Activated CD4-positive, alpha-beta T cell treated with anti-CD3 and anti-CD28 coated beads, Interleukin-2, Interleukin-4, amounts not matched to agents 100 ng/mL and 50 ng/mL, durations not matched to agents 16 hours and 8 hours (primary cell): ENCODE results near the gene PKHD1.

ENCODE experiments used
- DNase-seq: peaks from one replicate; pipeline ENCODE4 v3.0.0-alpha.2; 2020; ENCODE audit warnings: low spot score

PKHD1 gene

GRCh38 chr6:51800603-51801002 is 286.8 kb downstream of the PKHD1 start:
- DNase-seq, result no peak

DNA sequence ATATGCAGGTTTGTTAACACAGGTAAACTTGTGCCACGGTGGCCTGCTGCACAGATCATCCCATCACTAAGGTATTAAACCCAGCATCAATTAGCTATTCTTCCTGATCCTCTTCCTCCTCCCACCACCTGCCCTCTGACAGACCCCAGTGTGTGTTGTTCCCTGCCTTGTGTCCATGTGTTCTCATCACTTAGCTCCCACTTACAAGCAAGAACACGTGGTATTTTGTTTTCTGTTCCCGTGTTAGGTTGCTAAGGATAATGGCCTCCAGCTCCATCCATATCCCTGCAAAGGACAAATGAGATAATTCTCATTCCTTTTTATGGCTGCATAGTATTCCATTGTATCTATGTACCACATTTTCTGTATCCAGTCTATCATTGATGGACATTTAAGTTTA is 294.0 kb downstream of the PKHD1 start:
- no peak for DNase-seq

GRCh38 chr6:51792273-51793030 is 295.0 kb downstream of the PKHD1 start:
- no peak for DNase-seq

DNA sequence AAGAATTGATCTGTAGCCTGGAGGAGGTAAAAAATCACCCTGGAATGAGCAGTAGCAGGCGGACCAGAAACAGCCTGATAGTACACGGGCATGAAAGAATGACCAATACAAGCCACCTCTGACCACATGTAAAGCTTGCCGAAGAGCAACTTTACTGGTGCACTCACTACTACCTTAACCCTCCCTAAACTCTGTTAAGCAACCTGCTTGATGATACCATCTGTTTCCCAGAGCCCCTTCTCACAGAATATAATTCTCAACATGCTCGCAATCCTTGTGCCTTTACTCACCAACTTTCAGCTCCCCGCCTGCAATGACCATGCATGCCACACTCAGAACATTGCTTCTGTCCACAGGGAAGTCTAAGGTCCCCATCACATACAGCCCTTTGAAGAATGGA is 296.5 kb downstream of the PKHD1 start:
- DNase-seq, result no peak

- DNase-seq, result no peak
Measured at GRCh38 chr6:51788121-51788520, 299.3 kb downstream of the PKHD1 start.

DNA sequence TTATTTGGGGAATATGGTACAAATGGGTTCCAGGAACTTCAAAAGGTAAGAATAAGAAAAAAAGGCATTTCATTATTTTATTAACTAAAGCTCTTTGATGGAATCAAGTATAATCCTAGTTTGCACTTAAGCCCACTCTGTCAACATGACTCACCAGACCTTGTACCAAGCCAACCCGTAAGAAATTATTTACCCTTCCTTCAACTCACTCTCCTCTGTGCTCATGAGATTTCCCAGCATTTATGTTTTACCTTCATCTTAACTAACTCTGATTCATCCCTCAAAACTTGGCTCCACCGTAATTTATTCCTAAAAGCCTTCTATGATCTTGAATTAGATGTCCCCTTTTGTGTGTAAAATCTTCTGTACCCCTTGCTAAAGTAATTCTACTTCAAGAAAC is 308.7 kb downstream of the PKHD1 start:
- no peak for DNase-seq

- DNase-seq, result no peak
Measured at GRCh38 chr6:51777618-51778017, 309.8 kb downstream of the PKHD1 start.

GRCh38 chr6:51775942-51776860 is 311.2 kb downstream of the PKHD1 start:
- no peak for DNase-seq

- no peak for DNase-seq
Measured at GRCh38 chr6:51768087-51768486, 319.3 kb downstream of the PKHD1 start.

DNA sequence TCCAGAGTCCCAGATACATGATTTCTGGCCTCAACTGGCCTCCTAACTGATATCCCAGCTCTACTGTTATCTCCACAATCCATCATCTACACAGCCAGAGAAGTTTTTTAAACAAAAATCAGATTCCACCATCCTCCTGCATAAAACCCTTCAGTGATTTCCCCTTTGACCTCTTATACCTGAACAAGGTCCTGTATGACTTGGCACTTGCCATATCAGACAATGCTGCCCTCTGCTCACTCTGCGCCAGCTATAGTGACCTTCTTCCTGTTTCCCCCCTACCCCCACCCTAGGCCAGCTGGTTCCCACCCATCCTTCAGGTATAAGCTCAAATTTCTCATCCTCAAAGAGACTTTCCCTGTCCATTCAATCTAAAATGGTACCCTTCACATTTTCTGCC is 322.2 kb downstream of the PKHD1 start:
- DNase-seq, result no peak

DNA sequence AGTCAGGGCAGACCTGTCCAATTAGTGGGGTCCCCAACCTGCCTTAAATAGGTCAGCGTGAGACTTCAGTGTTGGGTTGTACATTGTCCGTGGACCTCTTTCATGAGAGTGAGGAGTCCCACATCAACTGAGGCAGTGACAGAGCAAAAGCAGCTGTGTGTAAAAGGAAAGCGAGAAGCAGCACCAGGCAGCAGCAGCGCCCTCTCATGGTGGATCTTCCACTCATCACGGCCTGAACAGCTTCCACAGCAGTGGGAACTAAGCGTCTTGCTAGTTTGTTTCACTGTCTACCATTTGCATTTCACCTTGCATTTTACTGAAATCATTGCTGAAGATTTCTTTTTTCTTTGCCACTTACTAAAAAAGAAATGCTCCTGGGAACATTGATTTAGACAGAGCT is 333.8 kb downstream of the PKHD1 start:
- peak; percentile 0 for DNase-seq

GRCh38 chr6:51743999-51744398 is 343.4 kb downstream of the PKHD1 start:
- no peak for DNase-seq

DNA sequence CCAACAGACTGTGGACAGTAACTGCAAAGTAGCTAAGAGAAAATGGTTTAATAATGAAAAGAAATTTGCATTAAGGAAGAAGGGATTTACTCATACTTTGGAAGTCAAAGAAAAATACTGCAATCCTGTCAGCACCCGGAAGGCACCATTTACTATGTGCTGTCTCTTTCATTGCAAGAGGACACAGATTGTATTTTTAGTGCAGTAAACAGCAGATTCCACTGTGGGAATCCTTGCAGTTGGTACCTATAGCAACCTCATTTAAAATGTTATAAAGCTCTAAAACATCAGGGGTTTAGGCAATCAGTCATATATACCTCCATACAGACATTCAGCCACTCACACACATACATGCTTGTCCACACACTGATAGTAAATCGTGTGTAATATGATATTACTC is 346.8 kb downstream of the PKHD1 start:
- DNase-seq, result no peak

DNA sequence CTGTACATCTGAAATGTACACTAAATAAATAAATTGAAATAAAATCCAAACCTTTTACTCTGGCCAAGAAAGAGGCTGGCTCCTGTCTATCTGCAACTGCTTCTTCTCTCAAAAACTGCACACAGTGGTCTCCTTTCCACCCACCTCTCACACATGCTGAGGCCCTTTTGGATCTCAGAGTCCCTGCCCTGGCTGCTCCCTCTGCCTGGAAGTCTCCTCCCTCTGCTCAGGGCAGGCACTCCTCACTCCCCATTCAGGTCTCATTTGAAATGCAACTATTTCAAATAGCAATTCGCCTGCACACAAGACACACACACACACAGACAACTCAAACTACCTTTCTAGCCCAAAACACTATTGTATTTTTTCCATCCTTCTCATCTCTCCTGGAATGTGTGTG is 348.8 kb downstream of the PKHD1 start:
- DNase-seq, result no peak

DNA sequence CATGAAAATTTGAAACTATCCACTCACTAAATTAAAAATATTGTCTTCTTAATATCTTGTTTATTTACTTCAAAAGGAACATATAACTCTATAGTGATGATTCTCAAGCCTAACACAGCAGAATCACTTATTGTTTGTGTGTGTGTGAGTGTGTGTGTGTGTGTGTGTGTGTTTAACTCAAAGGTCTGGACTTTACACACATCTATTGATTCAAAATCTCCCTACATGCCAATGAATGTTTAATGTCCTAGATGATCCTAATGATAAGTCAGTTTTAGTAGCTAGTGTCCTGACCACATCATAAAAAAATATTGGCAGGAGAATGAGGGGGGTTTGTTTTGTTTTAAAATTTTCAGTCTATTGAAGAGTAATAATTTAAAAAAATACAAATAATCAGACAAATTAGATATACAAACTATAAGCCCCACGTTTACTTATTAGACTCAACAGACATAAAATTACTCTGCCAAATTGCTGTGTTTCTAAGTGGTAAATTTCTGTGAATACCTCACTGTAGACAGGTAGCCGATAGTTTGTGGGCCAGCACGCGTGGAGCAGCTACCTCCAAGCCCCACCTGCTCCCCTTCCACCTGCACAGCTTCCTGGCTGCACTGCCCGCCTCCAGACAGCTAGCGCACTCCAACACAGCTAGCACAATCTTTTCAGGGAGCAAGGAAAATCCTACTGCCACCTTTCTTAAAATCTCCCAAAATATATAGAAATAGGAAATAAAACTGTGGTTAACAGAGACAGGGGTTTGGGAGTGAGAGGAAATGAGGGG is 349.6 kb downstream of the PKHD1 start:
- DNase-seq, result no peak

DNA sequence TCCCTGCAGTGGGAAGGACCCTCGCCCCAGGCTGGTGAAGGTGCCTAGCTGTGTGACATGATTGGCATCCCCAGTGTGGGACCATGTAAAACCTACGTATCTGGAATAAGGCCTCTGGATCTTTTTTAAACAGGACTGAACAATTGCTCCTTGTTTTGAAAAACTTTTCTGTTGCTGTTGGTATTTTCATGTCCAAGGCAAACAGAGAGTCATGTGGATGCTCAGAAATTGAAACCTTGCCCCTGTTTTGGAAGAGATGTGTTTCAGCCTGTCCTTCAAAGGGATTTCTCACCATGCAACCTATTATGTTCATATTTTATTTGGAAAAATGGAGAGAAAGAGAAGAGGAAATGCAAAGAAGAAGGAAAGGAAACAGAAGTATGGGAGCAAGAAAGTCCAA is 362.3 kb downstream of the PKHD1 start:
- DNase-seq, result no peak

DNA sequence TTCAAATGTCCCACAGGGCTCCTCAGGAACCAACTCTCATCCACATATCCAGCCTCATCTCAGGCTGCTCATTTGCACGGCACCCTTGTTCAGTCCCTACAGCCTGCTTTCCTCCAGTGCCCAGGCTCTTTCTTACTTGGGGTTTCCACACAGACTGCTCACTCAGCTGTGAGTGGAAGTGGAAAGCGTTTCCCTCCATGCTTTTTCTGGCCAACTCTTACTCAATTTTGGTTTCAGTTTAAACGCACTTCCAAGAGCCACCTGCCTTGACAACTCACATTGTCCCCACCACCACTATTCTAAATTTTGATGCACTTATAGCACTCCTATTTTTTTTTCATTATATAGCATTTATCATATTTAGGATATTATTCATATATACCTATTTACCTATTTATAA is 367.1 kb downstream of the PKHD1 start:
- no peak for DNase-seq

DNA sequence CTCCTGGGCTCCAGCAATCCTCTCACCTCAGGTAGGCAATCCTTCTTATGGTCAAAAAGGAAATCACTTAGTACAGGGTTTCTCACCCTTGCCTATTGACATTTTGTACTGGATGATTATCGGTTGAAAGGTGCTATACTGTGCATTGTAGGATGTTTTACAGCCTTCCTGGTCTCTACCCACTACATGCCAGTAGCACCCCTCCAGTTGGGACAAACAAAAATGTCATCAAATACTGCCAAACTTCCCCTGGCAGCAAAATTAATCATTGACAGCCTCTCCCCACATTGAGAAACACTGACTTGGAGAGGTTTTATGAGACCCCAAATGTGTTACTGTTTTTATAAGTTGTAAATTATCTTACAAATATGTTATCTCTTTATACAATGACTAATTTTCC is 368.1 kb downstream of the PKHD1 start:
- no peak for DNase-seq

DNA sequence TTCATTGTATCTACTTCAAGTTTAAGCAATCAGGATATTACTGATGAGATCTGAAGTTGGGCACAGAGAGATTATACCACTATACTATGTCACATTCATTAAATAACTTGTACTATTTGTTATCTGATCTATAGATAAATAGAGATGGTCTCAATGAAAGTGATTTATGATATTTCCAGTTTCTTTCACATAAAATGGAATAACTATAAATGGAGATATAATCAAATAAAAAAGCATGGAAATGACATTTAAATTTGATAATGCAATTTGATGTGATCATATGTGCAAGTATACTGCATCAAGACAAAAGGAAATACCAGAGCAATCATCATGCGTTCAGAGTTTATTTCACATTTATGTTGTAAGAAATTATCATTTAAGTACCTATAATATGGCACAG is 368.9 kb downstream of the PKHD1 start:
- no peak for DNase-seq

DNA sequence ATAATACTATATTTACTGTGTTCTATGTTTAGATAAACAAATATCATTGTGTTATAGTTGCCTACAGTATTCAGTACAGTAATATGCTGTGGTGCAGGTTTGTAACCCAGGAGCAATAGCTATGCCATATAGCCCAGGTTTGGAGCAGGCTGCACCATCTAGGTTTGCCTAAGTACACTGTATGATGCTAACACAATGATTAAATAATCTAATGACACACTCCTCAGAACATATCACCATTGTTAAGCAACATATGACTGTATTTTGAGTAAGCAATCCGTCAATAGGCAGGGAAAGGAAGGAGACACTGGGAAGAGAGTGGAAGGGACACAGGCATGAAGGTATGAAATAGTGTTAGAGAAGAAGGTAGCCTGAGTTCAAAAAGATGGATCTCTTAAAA is 369.9 kb downstream of the PKHD1 start:
- no peak for DNase-seq

- DNase-seq, result no peak
Measured at GRCh38 chr6:51711876-51712275, 375.5 kb downstream of the PKHD1 start.

- DNase-seq, result no peak
Measured at GRCh38 chr6:51706086-51706485, 381.3 kb downstream of the PKHD1 start.
